Vagina (tissue), 2 donors: Measurements from ENCODE around the gene TTC34. TPM values are rescaled to one million over a fixed set of nuclear protein-coding genes. Genes with fewer than 3 reads are reported as not detected.
"Not testable (repeated sequence)": the region's sequence is repeated elsewhere in the genome, so short reads cannot be mapped to it uniquely, and the experiment has no call there.

Experiments used
- DNase-seq, 2 donors: peaks; one replicate each; pipeline ENCODE4 v3.0.0-alpha.2; 2017; ENCODE audit errors: extremely low spot score in 2 of 2
- H3K27ac ChIP-seq: fragments of 200-600 bp; sonication (generic); one replicate; pipeline ENCODE4 v1.5.1; 2019
- H3K27me3 ChIP-seq: fragments of 200-600 bp; sonication (generic); one replicate; pipeline ENCODE4 v1.5.1; 2019
- H3K36me3 ChIP-seq, 2 donors: fragments of 200-600 bp; sonication (generic); one replicate each; pipeline ENCODE4 v1.5.1; 2017 to 2019
- H3K4me1 ChIP-seq: fragments of 200-600 bp; sonication (generic); one replicate; pipeline ENCODE4 v1.5.1; 2019
- H3K4me3 ChIP-seq, 2 donors: fragments of 200-600 bp; sonication (generic); 1 replicate in 1 of 2; 2 replicates in 1 of 2; pipeline ENCODE4 v1.5.1; 2016 to 2019
- H3K9me3 ChIP-seq: fragments of 200-600 bp; sonication (generic); one replicate; pipeline ENCODE4 v1.5.1; 2019
- intact Hi-C: fragments of 100-400 bp; cut with DNase I; formaldehyde crosslinking; loops from one replicate; pipeline ENCODE4 v1.15.1; 2023
- total RNA-seq: library from RNA; depleted of rRNA; stranded (reverse); fragments of >200 nt; gene quantifications from one replicate; pipeline ENCODE4 v1.2.3, GENCODE V29; 2016

The TTC34 gene
- total RNA-seq, 1 donor from 2014 or later, result under 0.01 TPM

GRCh38 chr1:2750766-2751730 is 50.4 kb downstream of the TTC34 start:
- H3K27me3 ChIP-seq, H3K4me1 ChIP-seq, H3K36me3 ChIP-seq, H3K27ac ChIP-seq, intact Hi-C loops, DNase-seq, H3K4me3 ChIP-seq, H3K9me3 ChIP-seq: not testable (repeated sequence)

GRCh38 chr1:2750041-2750680 is 51.3 kb downstream of the TTC34 start:
- H3K36me3 ChIP-seq, H3K4me1 ChIP-seq, H3K9me3 ChIP-seq, DNase-seq, intact Hi-C loops, H3K27me3 ChIP-seq, H3K27ac ChIP-seq, H3K4me3 ChIP-seq: not testable (repeated sequence)

GRCh38 chr1:2748626-2749025 is 52.9 kb downstream of the TTC34 start:
- H3K36me3 ChIP-seq, H3K4me1 ChIP-seq, DNase-seq, H3K27me3 ChIP-seq, H3K4me3 ChIP-seq, H3K9me3 ChIP-seq, intact Hi-C loops, H3K27ac ChIP-seq: not testable (repeated sequence)

- H3K4me3 ChIP-seq, intact Hi-C loops, H3K27ac ChIP-seq, H3K27me3 ChIP-seq, H3K9me3 ChIP-seq, H3K36me3 ChIP-seq, DNase-seq, H3K4me1 ChIP-seq: not testable (repeated sequence)
Measured at GRCh38 chr1:2694796-2695195, 106.7 kb downstream of the TTC34 start.

- H3K4me1 ChIP-seq, H3K27me3 ChIP-seq, DNase-seq, H3K36me3 ChIP-seq, H3K4me3 ChIP-seq, intact Hi-C loops, H3K27ac ChIP-seq, H3K9me3 ChIP-seq: not testable (repeated sequence)
Measured at GRCh38 chr1:2690180-2690579, 111.3 kb downstream of the TTC34 start.

GRCh38 chr1:2688336-2688665 is 113.2 kb downstream of the TTC34 start:
- H3K9me3 ChIP-seq, H3K36me3 ChIP-seq, H3K4me3 ChIP-seq, H3K4me1 ChIP-seq, DNase-seq, H3K27ac ChIP-seq, H3K27me3 ChIP-seq, intact Hi-C loops: not testable (repeated sequence)

- H3K4me1 ChIP-seq, H3K27ac ChIP-seq, intact Hi-C loops, H3K27me3 ChIP-seq, H3K4me3 ChIP-seq, H3K36me3 ChIP-seq, H3K9me3 ChIP-seq: not testable (repeated sequence)
- DNase-seq, result peak in 1 of 2 donors; percentile 78
Measured at GRCh38 chr1:2687638-2688335, 113.7 kb downstream of the TTC34 start.

DNA sequence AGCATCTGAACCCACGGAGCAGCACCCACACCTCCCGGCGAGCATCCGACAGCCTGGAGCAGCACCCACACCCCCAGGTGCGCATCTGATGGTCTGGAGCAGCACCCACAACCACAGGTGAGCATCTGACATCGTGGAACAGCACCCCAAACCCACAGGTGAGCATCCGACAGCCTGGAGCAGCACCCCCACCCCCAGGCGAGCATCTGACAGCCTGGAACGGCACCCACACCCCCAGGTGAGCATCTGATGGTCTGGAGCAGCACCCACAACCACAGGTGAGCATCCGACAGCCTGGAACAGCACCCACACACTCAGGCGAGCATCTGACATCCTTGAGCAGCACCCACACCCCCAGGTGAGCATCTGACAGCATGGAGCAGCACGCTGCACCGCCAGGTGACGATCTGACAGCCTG is 114.3 kb downstream of the TTC34 start:
- peak in 1 of 2 donors; percentile 40 for DNase-seq

DNA sequence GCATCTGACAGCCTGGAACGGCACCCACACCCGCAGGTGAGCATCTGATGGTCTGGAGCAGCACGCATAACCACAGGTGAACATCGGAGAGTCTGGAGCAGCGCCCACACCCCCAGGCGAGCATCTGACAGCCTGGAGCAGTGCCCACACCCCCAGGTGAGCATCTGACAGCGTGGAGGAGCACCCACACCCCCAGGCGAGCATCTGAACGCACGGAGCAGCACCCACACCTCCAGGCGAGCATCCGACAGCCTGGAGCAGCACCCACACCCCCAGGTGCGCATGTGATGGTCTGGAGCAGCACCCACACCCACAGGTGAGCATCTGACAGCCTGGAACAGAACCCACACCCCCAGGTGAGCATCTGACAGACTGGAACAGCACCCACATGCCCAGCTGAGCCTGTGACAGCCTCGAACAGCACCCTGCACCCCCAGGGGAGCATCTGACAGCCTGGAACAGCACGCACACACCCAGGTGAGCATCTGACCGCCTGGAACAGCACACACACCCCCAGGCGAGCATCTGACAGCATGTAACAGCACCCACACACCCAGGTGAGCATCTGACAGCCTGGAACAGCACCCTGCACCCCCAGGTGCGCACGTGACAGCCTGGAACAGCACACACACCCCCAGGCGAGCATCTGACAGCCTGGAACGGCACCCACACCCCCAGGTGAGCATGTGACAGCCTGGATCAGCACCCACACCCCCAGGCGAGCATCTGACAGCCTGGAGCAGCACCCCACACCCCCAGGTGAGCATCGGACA is 115.2 kb downstream of the TTC34 start:
- H3K27ac ChIP-seq, DNase-seq, H3K4me1 ChIP-seq, H3K9me3 ChIP-seq, H3K27me3 ChIP-seq, H3K36me3 ChIP-seq, intact Hi-C loops, H3K4me3 ChIP-seq: not testable (repeated sequence)

More for the DNA sequence above, 114.3 kb downstream of the TTC34 start:
- H3K9me3 ChIP-seq, intact Hi-C loops, H3K27me3 ChIP-seq, H3K4me3 ChIP-seq, H3K36me3 ChIP-seq, H3K4me1 ChIP-seq, H3K27ac ChIP-seq: not testable (repeated sequence)

GRCh38 chr1:2685671-2686070 is 115.8 kb downstream of the TTC34 start:
- H3K27ac ChIP-seq, H3K4me3 ChIP-seq, H3K9me3 ChIP-seq, H3K36me3 ChIP-seq, intact Hi-C loops, H3K27me3 ChIP-seq, H3K4me1 ChIP-seq, DNase-seq: not testable (repeated sequence)

- H3K9me3 ChIP-seq, H3K4me1 ChIP-seq, DNase-seq, H3K4me3 ChIP-seq, H3K36me3 ChIP-seq, intact Hi-C loops, H3K27me3 ChIP-seq, H3K27ac ChIP-seq: not testable (repeated sequence)
Measured at GRCh38 chr1:2684878-2685277, 116.6 kb downstream of the TTC34 start.

- H3K4me1 ChIP-seq, H3K4me3 ChIP-seq, H3K27ac ChIP-seq, intact Hi-C loops, H3K9me3 ChIP-seq, H3K27me3 ChIP-seq, H3K36me3 ChIP-seq: not testable (repeated sequence)
- peak; percentile 96 to 98 for DNase-seq
Measured at GRCh38 chr1:2684000-2684399, 117.5 kb downstream of the TTC34 start.

DNA sequence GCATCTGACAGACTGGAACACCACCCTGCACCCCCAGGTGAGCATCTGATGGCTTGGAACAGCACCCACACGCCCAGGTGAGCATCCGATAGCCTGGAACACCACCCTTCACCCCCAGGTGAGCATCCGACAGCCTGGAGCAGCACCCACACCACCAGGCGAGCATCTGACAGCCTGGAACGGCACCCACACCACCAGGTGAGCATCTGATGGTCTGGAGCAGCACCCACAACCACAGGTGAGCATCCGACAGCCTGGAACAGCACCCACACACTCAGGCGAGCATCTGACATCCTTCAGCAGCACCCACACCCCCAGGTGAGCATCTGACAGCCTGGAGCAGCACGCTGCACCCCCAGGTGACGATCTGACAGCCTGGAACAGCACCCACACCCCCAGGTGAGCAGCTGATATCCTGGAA is 118.2 kb downstream of the TTC34 start:
- H3K9me3 ChIP-seq, intact Hi-C loops: not testable (repeated sequence)
- peak in 1 of 2 donors; percentile 67 for DNase-seq

More for the DNA sequence above, 118.2 kb downstream of the TTC34 start:
- H3K4me1 ChIP-seq, H3K27ac ChIP-seq, H3K27me3 ChIP-seq, H3K36me3 ChIP-seq, H3K4me3 ChIP-seq: not testable (repeated sequence)
